ENCODE data around the gene SCARF2. TPM values are rescaled to one million over a fixed set of nuclear protein-coding genes. Genes with fewer than 3 reads are reported as not detected.

The SCARF2 gene
- total RNA-seq, 4 donors from 2014 or later = 3.4 to 15.9 (median 8.7) TPM

DNA sequence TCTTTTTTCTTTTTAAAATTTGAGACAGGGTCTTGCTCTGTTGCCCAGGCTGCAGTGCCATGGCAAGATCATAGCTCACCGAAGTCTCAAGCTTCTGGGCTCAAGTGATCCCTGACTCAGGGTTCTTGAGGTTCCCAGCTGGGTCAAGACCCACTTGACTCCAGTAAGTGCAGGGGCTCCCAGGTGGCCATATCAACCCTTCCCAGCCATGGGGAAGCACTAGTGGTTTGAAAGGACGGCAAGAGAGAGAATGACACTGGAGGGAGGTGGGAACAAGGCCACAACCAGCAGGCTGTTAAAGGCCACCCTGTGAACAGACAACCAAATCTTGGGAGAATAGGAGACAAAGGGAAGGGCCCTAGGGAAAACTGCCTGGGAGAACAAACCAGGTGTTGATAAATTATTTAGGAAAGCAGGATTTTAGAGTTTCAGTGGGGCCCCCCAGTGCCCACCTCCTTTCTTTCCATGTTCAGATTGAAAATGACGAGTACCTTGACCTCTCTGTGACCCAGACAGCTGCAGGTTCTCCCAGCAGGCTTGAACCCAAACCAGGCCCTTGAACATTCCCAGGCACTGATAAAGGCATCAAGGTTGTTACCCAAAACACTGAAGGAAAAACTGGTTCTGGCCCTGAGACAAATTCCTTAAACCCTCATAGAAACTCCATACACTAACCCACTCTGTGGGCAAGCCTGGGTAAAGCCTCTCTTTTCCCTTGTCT lies 29.2 kb upstream of the SCARF2 start:
- Histone ChIP-seq H3K27me3 (no peaks in the 10 kb centered on the region), H3K27ac (no peak overlapping the region), H3K36me3 (no peaks in the 10 kb centered on the region), H3K4me3 (no peak overlapping the region), H3K9me3 (no peaks in the 10 kb centered on the region), H3K4me1 (peaks cover 0 to 8% (median 2%) of the 10 kb centered on the region in 4 donors)
- intact Hi-C loops (cut with DNase I; ENCODE audit: low total_unique reads) (no loop called here), in situ Hi-C loops (cut with MboI; ENCODE audit: low pct_ligation_motif_present in 1 of 4, low pct_unique_long_range_greater_than_20kb in 1 of 4, low sequenced_read_pairs in 3 of 4) (no loop called here)
- 87 to 100% methylated on average over 1 to 3 of the region's 3 CpGs for WGBS, 2 donors (ENCODE audit: low coverage in 1 of 2)
- DNase-seq = no peak
- TF ChIP-seq, protein P1, sequence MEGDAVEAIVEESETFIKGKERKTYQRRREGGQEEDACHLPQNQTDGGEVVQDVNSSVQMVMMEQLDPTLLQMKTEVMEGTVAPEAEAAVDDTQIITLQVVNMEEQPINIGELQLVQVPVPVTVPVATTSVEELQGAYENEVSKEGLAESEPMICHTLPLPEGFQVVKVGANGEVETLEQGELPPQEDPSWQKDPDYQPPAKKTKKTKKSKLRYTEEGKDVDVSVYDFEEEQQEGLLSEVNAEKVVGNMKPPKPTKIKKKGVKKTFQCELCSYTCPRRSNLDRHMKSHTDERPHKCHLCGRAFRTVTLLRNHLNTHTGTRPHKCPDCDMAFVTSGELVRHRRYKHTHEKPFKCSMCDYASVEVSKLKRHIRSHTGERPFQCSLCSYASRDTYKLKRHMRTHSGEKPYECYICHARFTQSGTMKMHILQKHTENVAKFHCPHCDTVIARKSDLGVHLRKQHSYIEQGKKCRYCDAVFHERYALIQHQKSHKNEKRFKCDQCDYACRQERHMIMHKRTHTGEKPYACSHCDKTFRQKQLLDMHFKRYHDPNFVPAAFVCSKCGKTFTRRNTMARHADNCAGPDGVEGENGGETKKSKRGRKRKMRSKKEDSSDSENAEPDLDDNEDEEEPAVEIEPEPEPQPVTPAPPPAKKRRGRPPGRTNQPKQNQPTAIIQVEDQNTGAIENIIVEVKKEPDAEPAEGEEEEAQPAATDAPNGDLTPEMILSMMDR (IDR thresholded peaks at IDR 0.05) = no peak
- TF ChIP-seq POLR2A (IDR thresholded peaks at IDR 0.05) = no peak
- TF ChIP-seq POLR2AphosphoS5 (IDR thresholded peaks at IDR 0.05) = no peak
- no peak for TF ChIP-seq EP300 (IDR thresholded peaks at IDR 0.05; ENCODE audit: low read depth)

DNA sequence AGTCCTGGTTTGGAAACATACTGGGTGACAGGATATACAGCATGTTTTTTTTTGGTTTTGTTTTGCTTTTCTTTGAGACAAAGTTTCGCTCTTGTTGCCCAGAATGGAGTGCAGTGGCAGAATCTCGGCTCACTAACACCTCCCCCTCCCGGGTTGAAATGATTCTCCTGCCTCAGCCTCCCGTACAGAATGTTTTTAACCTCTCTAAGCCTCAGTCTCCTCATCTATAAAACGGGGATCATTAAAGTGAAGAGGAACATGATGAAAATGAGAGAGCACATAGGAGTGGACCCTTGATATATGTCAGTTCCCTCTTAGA lies 28.1 kb upstream of the SCARF2 start:
- no peaks in the 10 kb centered on the region for H3K36me3 ChIP-seq
- in situ Hi-C loops (cut with MboI; ENCODE audit: low pct_ligation_motif_present in 1 of 4, low pct_unique_long_range_greater_than_20kb in 1 of 4, low sequenced_read_pairs in 3 of 4) = no loop called here
- no peak for TF ChIP-seq POLR2AphosphoS5 (IDR thresholded peaks at IDR 0.05)
- no peak for TF ChIP-seq POLR2A (IDR thresholded peaks at IDR 0.05)
- TF ChIP-seq EP300 (IDR thresholded peaks at IDR 0.05; ENCODE audit: low read depth) = no peak
- TF ChIP-seq, protein P1 (IDR thresholded peaks at IDR 0.05) = no peak

DNA sequence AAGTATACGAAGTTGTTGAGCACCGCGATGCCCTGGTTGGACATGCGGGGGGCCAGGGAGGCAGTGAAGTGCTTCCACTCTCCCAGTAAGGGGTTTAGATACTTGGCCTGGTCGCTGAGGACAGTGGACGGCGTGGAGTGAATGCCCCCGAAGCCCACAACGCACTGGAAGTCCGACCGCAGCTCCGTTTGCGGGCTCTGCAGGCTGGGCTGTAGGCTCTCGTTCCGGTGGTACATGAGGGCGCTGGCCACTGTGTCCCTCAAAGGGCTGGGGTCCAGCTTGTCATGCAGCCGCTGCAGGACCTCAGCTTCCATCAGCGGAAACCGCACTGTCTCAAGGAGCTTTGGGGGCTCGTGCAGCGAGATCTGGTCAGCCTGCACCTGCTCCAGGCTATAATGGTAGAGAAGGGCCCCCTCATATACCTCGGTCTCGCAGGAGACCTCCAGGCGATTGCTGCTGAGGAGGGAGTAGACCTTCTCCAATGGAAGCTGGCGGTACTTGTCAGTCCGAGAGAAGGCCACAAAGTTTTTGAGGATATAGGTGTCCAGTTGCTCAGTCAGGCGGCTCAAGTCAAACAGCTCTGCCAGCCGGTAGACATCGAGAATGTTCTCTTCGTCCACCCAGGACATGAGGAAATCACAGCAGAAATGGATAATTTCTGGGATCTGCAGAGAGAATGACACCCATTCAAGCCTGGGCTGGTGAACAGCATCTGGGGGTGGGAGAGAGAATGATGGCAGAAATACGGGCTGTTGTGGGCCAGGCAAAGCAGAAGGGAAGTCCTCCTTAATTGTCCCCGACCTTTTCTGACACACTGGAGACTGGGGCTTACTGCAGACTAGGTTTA lies 27.5 kb upstream of the SCARF2 start:
- Histone ChIP-seq H3K36me3 (no peaks in the 10 kb centered on the region), H3K27me3 (no peaks in the 10 kb centered on the region), H3K27ac (peak overlapping the region in 1 of 4 donors; percentile 62), H3K4me3 (no peak overlapping the region), H3K9me3 (no peaks in the 10 kb centered on the region), H3K4me1 (peaks cover 0 to 8% (median 2%) of the 10 kb centered on the region in 4 donors)
- intact Hi-C loops (cut with DNase I; ENCODE audit: low total_unique reads) = no loop called here
- DNase-seq = no peak
- TF ChIP-seq, protein P1 (IDR thresholded peaks at IDR 0.05) = no peak
- TF ChIP-seq POLR2A (IDR thresholded peaks at IDR 0.05) = no peak
- no peak for TF ChIP-seq EP300 (IDR thresholded peaks at IDR 0.05; ENCODE audit: low read depth)
- no peak for TF ChIP-seq POLR2AphosphoS5 (IDR thresholded peaks at IDR 0.05)
- in situ Hi-C loops (cut with MboI; ENCODE audit: low pct_ligation_motif_present in 1 of 4, low pct_unique_long_range_greater_than_20kb in 1 of 4, low sequenced_read_pairs in 3 of 4) = no loop called here
- 96% methylated on average over 6 to 31 of the region's 32 CpGs for WGBS, 2 donors (ENCODE audit: low coverage in 1 of 2)

More for the DNA sequence above, 28.1 kb upstream of the SCARF2 start:
- H3K4me1 ChIP-seq = peaks cover 0 to 8% (median 2%) of the 10 kb centered on the region in 4 donors
- intact Hi-C loops (cut with DNase I; ENCODE audit: low total_unique reads) = no loop called here
- no peak overlapping the region for H3K4me3 ChIP-seq
- no peaks in the 10 kb centered on the region for H3K9me3 ChIP-seq
- 86% methylated on average over 5 of the region's 5 CpGs for WGBS, 2 donors (ENCODE audit: low coverage in 1 of 2)
- H3K27ac ChIP-seq = no peak overlapping the region
- H3K27me3 ChIP-seq = no peaks in the 10 kb centered on the region
- DNase-seq = no peak

DNA sequence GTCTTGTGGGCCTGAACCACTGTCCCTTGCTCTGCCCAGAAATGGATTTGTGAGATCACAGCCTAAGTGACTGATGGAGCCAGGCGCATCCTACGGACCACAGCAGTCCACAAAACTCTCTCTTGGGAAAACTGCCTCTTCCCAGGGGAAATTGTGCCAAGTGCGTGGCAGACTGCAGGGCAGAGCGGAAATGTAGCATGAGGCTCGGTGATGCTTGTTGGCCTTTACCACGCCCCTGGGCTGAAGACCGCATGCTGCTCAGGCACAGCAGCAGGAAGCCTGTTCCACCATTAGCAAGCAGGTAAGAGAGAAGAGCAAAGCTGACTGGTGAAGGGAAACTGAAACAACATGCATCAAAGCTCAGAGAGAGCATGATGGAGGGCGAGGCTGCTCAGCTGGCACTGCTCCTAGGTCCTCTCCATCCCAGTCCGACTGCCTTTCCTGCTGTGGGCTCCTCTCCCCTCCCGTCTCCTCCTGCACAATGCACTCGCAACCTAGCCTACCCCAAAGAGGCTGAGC lies 26.5 kb upstream of the SCARF2 start:
- no peak for DNase-seq
- 75 to 85% methylated on average over 3 to 11 of the region's 11 CpGs for WGBS, 2 donors (ENCODE audit: low coverage in 1 of 2)

More for the DNA sequence above, 26.5 kb upstream of the SCARF2 start:
- in situ Hi-C loops (cut with MboI; ENCODE audit: low pct_ligation_motif_present in 1 of 4, low pct_unique_long_range_greater_than_20kb in 1 of 4, low sequenced_read_pairs in 3 of 4) = no loop called here
- Histone ChIP-seq H3K27ac (peak overlapping the region in 3 of 4 donors; percentile 29 to 62 (median 39)), H3K4me3 (no peak overlapping the region), H3K36me3 (no peaks in the 10 kb centered on the region), H3K27me3 (no peaks in the 10 kb centered on the region), H3K4me1 (peaks cover 0 to 8% (median 2%) of the 10 kb centered on the region in 4 donors), H3K9me3 (no peaks in the 10 kb centered on the region)
- intact Hi-C loops (cut with DNase I; ENCODE audit: low total_unique reads) = no loop called here
- TF ChIP-seq, protein P1 (IDR thresholded peaks at IDR 0.05) = no peak
- TF ChIP-seq POLR2AphosphoS5 (IDR thresholded peaks at IDR 0.05) (no peak), POLR2A (IDR thresholded peaks at IDR 0.05) (no peak), EP300 (IDR thresholded peaks at IDR 0.05; ENCODE audit: low read depth) (no peak)
